Osteoblast (primary cell): ENCODE data around the gene IFNGR2. TPM values are rescaled to one million over a fixed set of nuclear protein-coding genes. Genes with fewer than 3 reads are reported as not detected.

ENCODE experiments used
- DNase-seq: peaks from one replicate; pipeline ENCODE4 v3.0.0; 2011; ENCODE audit warnings: low spot score, mixed read lengths; ENCODE audit not compliant: insufficient read length; ENCODE audit errors: missing footprints
- H2AFZ ChIP-seq: 2 replicates; pipeline ENCODE4 v1.6.0; 2011; ENCODE audit warnings: mild to moderate bottlenecking, low read length
- H3K27ac ChIP-seq: 2 replicates; pipeline ENCODE4 v1.5.1; 2011; ENCODE audit warnings: mild to moderate bottlenecking, low read depth, low read length, moderate library complexity
- H3K27me3 ChIP-seq: 2 replicates; pipeline ENCODE4 v1.6.0; 2012; ENCODE audit warnings: mild to moderate bottlenecking, control low read depth, inconsistent platforms, low read length, moderate library complexity; ENCODE audit not compliant: insufficient read depth
- H3K36me3 ChIP-seq: 2 replicates; pipeline ENCODE4 v1.5.1; 2011; ENCODE audit warnings: mild to moderate bottlenecking, low read length, control low read depth, moderate library complexity; ENCODE audit not compliant: insufficient read depth
- H3K4me1 ChIP-seq: 2 replicates; pipeline ENCODE4 v1.5.1; 2011; ENCODE audit warnings: mild to moderate bottlenecking, low read length, control low read depth, moderate library complexity; ENCODE audit not compliant: insufficient read depth
- H3K4me2 ChIP-seq: 2 replicates; pipeline ENCODE4 v1.6.0; 2011; ENCODE audit warnings: mild to moderate bottlenecking, low read length; ENCODE audit not compliant: insufficient read depth
- H3K4me3 ChIP-seq: fragments of 200-600 bp; sonication (generic); 3 replicates; pipeline ENCODE4 v1.5.1; 2012; ENCODE audit warnings: mild to moderate bottlenecking, low read length, inconsistent platforms; ENCODE audit not compliant: insufficient read depth
- H3K79me2 ChIP-seq: 2 replicates; pipeline ENCODE4 v1.6.0; 2012; ENCODE audit warnings: mild to moderate bottlenecking, low read length, control low read depth, inconsistent platforms; ENCODE audit not compliant: insufficient read depth
- H3K9me3 ChIP-seq: 2 replicates; pipeline ENCODE4 v1.5.1; 2011; ENCODE audit warnings: low read depth, low read length, control low read depth
- H4K20me1 ChIP-seq: 2 replicates; pipeline ENCODE4 v1.6.0; 2012; ENCODE audit warnings: mild to moderate bottlenecking, low read length, control low read depth; ENCODE audit not compliant: insufficient read depth
- CTCF ChIP-seq: IDR thresholded peaks from 2 replicates; pipeline ENCODE4 v1.5.1; 2011; ENCODE audit warnings: mild to moderate bottlenecking, low read depth, low read length, moderate library complexity; ENCODE audit errors: extremely low read depth
- total RNA-seq: library from RNA; depleted of rRNA; stranded (reverse); fragments of >200 nt; gene quantifications from 2 replicates; pipeline ENCODE4 v1.2.3, GENCODE V29; 2012

IFNGR2 gene
- total RNA-seq, 1 donor: 60.1 TPM

- Histone ChIP-seq H3K9me3 (no peaks in the 10 kb centered on the region), H3K79me2 (peaks cover 34% of the 10 kb centered on the region), H3K4me3 (peak overlapping the region; percentile 92), H3K4me2 (peak overlapping the region; percentile 94), H3K27me3 (no peaks in the 10 kb centered on the region), H4K20me1 (peaks cover 15% of the 10 kb centered on the region), H3K36me3 (peaks cover 3% of the 10 kb centered on the region), H3K27ac (peak overlapping the region; percentile 79), H3K4me1 (peaks cover 40% of the 10 kb centered on the region), H2AFZ (peak overlapping the region; percentile 58)
- TF ChIP-seq CTCF: no peak
- DNase-seq: peak; percentile 92
Observed at GRCh38 chr21:33402001-33402979, 923 bp upstream of the IFNGR2 start.

GRCh38 chr21:33403786-33404585 lies 773 bp downstream of the IFNGR2 start:
- H3K4me2 ChIP-seq: peak overlapping the region; percentile 94
- peaks cover 35% of the 10 kb centered on the region for H3K4me1 ChIP-seq
- H3K79me2 ChIP-seq: peaks cover 48% of the 10 kb centered on the region
- DNase-seq: peak; percentile 96
- peaks cover 5% of the 10 kb centered on the region for H3K36me3 ChIP-seq
- peak overlapping the region; percentile 90 for H3K27ac ChIP-seq
- peak overlapping the region; percentile 92 for H3K4me3 ChIP-seq
- H3K9me3 ChIP-seq: no peaks in the 10 kb centered on the region
- H2AFZ ChIP-seq: peak overlapping the region; percentile 76
- peaks cover 26% of the 10 kb centered on the region for H4K20me1 ChIP-seq
- TF ChIP-seq CTCF: no peak
- H3K27me3 ChIP-seq: no peaks in the 10 kb centered on the region

GRCh38 chr21:33406493-33406892 lies 3.3 kb downstream of the IFNGR2 start:
- Histone ChIP-seq H3K4me2 (no peak overlapping the region), H3K4me3 (no peak overlapping the region), H2AFZ (no peak overlapping the region), H3K27me3 (no peaks in the 10 kb centered on the region), H3K9me3 (no peaks in the 10 kb centered on the region), H3K4me1 (peaks cover 28% of the 10 kb centered on the region), H3K27ac (no peak overlapping the region), H4K20me1 (peaks cover 48% of the 10 kb centered on the region), H3K36me3 (peaks cover 13% of the 10 kb centered on the region), H3K79me2 (peaks cover 71% of the 10 kb centered on the region)
- no peak for DNase-seq
- TF ChIP-seq CTCF: no peak
